Spleen (tissue), 11 donors: ENCODE measurements around the gene NPPA. TPM values are rescaled to one million over a fixed set of nuclear protein-coding genes. Genes with fewer than 3 reads are reported as not detected.

Source experiments
- DNase-seq: peaks from one replicate; pipeline ENCODE4 v3.0.0-alpha.2; 2020
- H3K27ac ChIP-seq, 8 donors: fragments of 200-600 bp; sonication (generic) in 7 of 8; 1 replicate in 4 of 8; 2 replicates in 4 of 8; pipeline versions ENCODE4 v1.5.0 to v1.8.0; 2016 to 2021; ENCODE audit warnings: inconsistent platforms in 4 of 8, mild to moderate bottlenecking in 4 of 8, moderate library complexity in 1 of 8
- H3K27me3 ChIP-seq, 7 donors: fragments of 200-600 bp; sonication (generic) in 6 of 7; replicated peaks in 1 of 7; 1 replicate in 4 of 7; 2 replicates in 3 of 7; pipeline versions ENCODE4 v1.5.0 to v1.8.0; 2016 to 2021; ENCODE audit warnings: inconsistent platforms in 3 of 7, mild to moderate bottlenecking in 1 of 7
- H3K36me3 ChIP-seq, 6 donors: fragments of 200-600 bp; sonication (generic) in 5 of 6; 1 replicate in 4 of 6; 2 replicates in 2 of 6; pipeline versions ENCODE4 v1.5.0 to v1.8.0; 2016 to 2021; ENCODE audit warnings: inconsistent platforms in 2 of 6
- H3K4me1 ChIP-seq, 6 donors: fragments of 200-600 bp; sonication (generic) in 5 of 6; 1 replicate in 3 of 6; 2 replicates in 3 of 6; pipeline versions ENCODE4 v1.5.0 to v1.8.0; 2016 to 2021; ENCODE audit warnings: inconsistent platforms in 3 of 6
- H3K4me3 ChIP-seq, 8 donors: fragments of 200-600 bp; sonication (generic) in 7 of 8; 1 replicate in 4 of 8; 2 replicates in 4 of 8; pipeline versions ENCODE4 v1.5.0 to v1.8.0; 2016 to 2021; ENCODE audit warnings: inconsistent platforms in 4 of 8, mild to moderate bottlenecking in 4 of 8, moderate library complexity in 2 of 8
- H3K9me3 ChIP-seq, 8 donors: fragments of 200-600 bp; sonication (generic) in 7 of 8; 1 replicate in 4 of 8; 2 replicates in 4 of 8; pipeline versions ENCODE4 v1.5.0 to v1.8.0; 2016 to 2021; ENCODE audit warnings: inconsistent platforms in 4 of 8
- CTCF ChIP-seq, 11 experiments: fragments of 200-600 bp in 7 of 11; fragments of 450-650 bp in 4 of 11; sonication (generic) in 4 of 11; IDR thresholded peaks in 8 of 11; conservative IDR thresholded peaks in 3 of 11; 1 replicate in 7 of 11; 2 replicates in 4 of 11; pipeline versions ENCODE4 v1.4.0 to v1.8.0; 2016 to 2021; ENCODE audit warnings: antibody characterized with exemption in 11 of 11, inconsistent platforms in 4 of 11, mild to moderate bottlenecking in 1 of 11
- POLR2A ChIP-seq, 3 donors: fragments of 450-650 bp; IDR thresholded peaks; one replicate each; pipeline ENCODE4 v1.5.1; 2017; ENCODE audit warnings: antibody characterized with exemption in 3 of 3, mild to moderate bottlenecking in 1 of 3
- POLR2AphosphoS5 ChIP-seq, 3 donors: sonication (generic); formaldehyde crosslinking; IDR thresholded peaks; one replicate each; pipeline ENCODE4 v1.5.1; 2017; ENCODE audit warnings: antibody characterized with exemption in 3 of 3
- whole genome bisulfite sequencing, 5 donors: extraction: QIAGEN DNeasy Blood & Tissue Kit in 3 of 5; methylation state at CpG; one replicate each; pipeline versions ENCODE4 v1.1.5 to v1.1.7; 2013 to 2018; 5-methylcytosine and 5-hydroxymethylcytosine counted together
- intact Hi-C: fragments of 100-400 bp; cut with DNase I; formaldehyde crosslinking; loops from one replicate; pipeline ENCODE4 v1.15.0; 2023; ENCODE audit warnings: low total_unique reads
- polyA plus RNA-seq, 3 donors: library from polyadenylated mRNA; stranded (reverse); fragments of 200-250 nt; gene quantifications; one replicate each; pipeline ENCODE4 v1.2.1, GENCODE V29; 2013
- total RNA-seq, 7 donors: library from RNA; depleted of rRNA in 3 of 7; stranded (reverse); fragments of >200 nt in 3 of 7; fragmentation: NEBNext Ultra II Directional in 4 of 7; extraction: Animal tissue kit (Norgen Biotek cat#: 25700) in 4 of 7; gene quantifications; one replicate each; pipeline versions ENCODE4 v1.1.0 to v1.2.1, GENCODE V29; 2016 to 2021
- donor health status: healthy with polysubstance abuse.
- donor health status: DM: no; HTN: no; CAD: no; lungs with moderate emphysema.
- donor health status: DM: no; HTN: no; CAD: no.
- donor health status: Bipolar disorder and iron deficiency.
- donor health status: healthy.
- donor health status: DM: no; HTN: no; CAD: no.
- donor health status: DM: yes; HTN: yes; CAD: no.

NPPA gene
- total and polyA plus RNA-seq, 10 donors = 0.22 to 2.9 (median 1.4) TPM; not detected in 6

GRCh38 chr1:11825131-11825530, 22.5 kb downstream of the NPPA start:
- DNase-seq = no peak
- TF ChIP-seq CTCF (IDR thresholded peaks at IDR 0.05 in 8 of 11, conservative IDR thresholded peaks at IDR 0.05 in 3 of 11) (no peak), POLR2A (IDR thresholded peaks at IDR 0.05) (no peak), POLR2AphosphoS5 (IDR thresholded peaks at IDR 0.05) (no peak)
- H3K27me3 ChIP-seq = no peaks in the 10 kb centered on the region
- no peak overlapping the region for H3K27ac ChIP-seq
- intact Hi-C loops = no loop called here
- no peak overlapping the region for H3K4me3 ChIP-seq
- WGBS, 5 donors = 93 to 99% (median 93%) methylated on average over 7 of the region's 7 CpGs
- no peaks in the 10 kb centered on the region for H3K4me1 ChIP-seq
- peaks cover 4 to 100% (median 91%) of the 10 kb centered on the region in 6 donors for H3K36me3 ChIP-seq
- no peaks in the 10 kb centered on the region for H3K9me3 ChIP-seq

- 88 to 97% (median 94%) methylated on average over 17 of the region's 17 CpGs for WGBS, 5 donors
- Histone ChIP-seq H3K4me3 (no peak overlapping the region), H3K27ac (no peak overlapping the region), H3K9me3 (no peaks in the 10 kb centered on the region), H3K27me3 (no peaks in the 10 kb centered on the region), H3K36me3 (peaks cover 4 to 100% (median 91%) of the 10 kb centered on the region in 6 donors), H3K4me1 (no peaks in the 10 kb centered on the region)
- intact Hi-C loops = no loop called here
- no peak for TF ChIP-seq POLR2A (IDR thresholded peaks at IDR 0.05)
- TF ChIP-seq CTCF (IDR thresholded peaks at IDR 0.05 in 8 of 11, conservative IDR thresholded peaks at IDR 0.05 in 3 of 11) = no peak
- no peak for TF ChIP-seq POLR2AphosphoS5 (IDR thresholded peaks at IDR 0.05)
- DNase-seq = no peak
These were observed 24.0 kb downstream of the NPPA start for GRCh38 chr1:11823366-11824137.

- H3K27ac ChIP-seq = no peak overlapping the region
- no peak for DNase-seq
- WGBS, 5 donors = 91 to 98% (median 94%) methylated on average over 3 of the region's 3 CpGs
- no peaks in the 10 kb centered on the region for H3K27me3 ChIP-seq
- no peaks in the 10 kb centered on the region for H3K9me3 ChIP-seq
- TF ChIP-seq POLR2AphosphoS5 (IDR thresholded peaks at IDR 0.05) (no peak), CTCF (IDR thresholded peaks at IDR 0.05 in 8 of 11, conservative IDR thresholded peaks at IDR 0.05 in 3 of 11) (no peak), POLR2A (IDR thresholded peaks at IDR 0.05) (no peak)
- intact Hi-C loops = no loop called here
- H3K4me1 ChIP-seq = no peaks in the 10 kb centered on the region
- H3K36me3 ChIP-seq = peaks cover 4 to 100% (median 92%) of the 10 kb centered on the region in 6 donors
- H3K4me3 ChIP-seq = no peak overlapping the region
These were observed 25.5 kb downstream of the NPPA start for GRCh38 chr1:11822091-11822490.

GRCh38 chr1:11817192-11817591, 30.4 kb downstream of the NPPA start:
- Histone ChIP-seq H3K27ac (no peak overlapping the region), H3K27me3 (no peaks in the 10 kb centered on the region), H3K36me3 (peaks cover 0 to 84% (median 61%) of the 10 kb centered on the region in 6 donors), H3K4me1 (peaks cover 0 to 40% (median 22%) of the 10 kb centered on the region in 6 donors), H3K4me3 (no peak overlapping the region), H3K9me3 (no peaks in the 10 kb centered on the region)
- TF ChIP-seq CTCF (IDR thresholded peaks at IDR 0.05 in 8 of 11, conservative IDR thresholded peaks at IDR 0.05 in 3 of 11) (no peak), POLR2A (IDR thresholded peaks at IDR 0.05) (no peak), POLR2AphosphoS5 (IDR thresholded peaks at IDR 0.05) (no peak)
- DNase-seq = no peak
- intact Hi-C loops = no loop called here
- 95 to 98% (median 96%) methylated on average over 12 of the region's 12 CpGs for WGBS, 5 donors
